ENCODE data around the gene LRRC8D.
A peak's percentile ranks its signal among the peaks of the same experiment; 100 is the strongest.

The LRRC8D gene

DNA sequence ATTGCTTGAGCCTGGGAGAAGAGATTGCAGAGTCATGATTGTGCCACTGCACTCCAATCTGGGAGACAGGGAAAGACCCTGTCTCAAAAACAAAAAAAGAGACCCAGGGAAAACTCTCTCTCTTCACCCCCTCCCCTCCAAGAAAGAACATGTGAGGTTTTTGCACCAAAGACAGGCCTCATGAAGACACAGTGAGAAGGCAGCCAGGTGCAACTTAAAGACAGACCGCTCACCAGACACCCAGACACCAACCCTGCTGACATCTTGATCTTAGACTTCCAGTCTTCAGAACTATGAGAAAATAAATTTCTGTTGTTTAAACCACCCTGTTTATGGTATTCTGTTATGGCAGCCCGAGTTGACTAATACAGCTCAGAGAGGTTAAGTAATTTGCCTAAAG lies 13.3 kb upstream of the LRRC8D start:
- no peak for DNase-seq (ENCODE audit: low spot score)

DNA sequence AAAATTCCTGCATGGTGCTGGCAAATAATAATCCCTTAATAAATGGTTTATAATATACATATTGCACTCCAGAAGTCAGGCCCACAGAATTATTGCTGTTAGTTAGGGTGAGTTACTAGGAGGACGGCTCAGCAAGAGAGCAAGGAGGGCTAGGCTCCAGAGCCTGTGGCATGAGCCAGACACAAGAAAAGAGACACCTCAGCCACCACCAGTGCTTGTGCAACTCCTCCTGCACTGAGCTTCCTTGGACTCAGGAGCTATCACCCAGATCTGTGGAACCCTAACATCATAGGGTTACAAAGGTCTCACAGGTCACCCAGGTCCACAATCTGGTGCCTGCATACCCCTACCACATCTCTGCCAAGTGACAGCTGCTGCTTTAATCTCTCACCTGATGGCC lies 12.8 kb upstream of the LRRC8D start:
- no peak for DNase-seq (ENCODE audit: low spot score)

DNA sequence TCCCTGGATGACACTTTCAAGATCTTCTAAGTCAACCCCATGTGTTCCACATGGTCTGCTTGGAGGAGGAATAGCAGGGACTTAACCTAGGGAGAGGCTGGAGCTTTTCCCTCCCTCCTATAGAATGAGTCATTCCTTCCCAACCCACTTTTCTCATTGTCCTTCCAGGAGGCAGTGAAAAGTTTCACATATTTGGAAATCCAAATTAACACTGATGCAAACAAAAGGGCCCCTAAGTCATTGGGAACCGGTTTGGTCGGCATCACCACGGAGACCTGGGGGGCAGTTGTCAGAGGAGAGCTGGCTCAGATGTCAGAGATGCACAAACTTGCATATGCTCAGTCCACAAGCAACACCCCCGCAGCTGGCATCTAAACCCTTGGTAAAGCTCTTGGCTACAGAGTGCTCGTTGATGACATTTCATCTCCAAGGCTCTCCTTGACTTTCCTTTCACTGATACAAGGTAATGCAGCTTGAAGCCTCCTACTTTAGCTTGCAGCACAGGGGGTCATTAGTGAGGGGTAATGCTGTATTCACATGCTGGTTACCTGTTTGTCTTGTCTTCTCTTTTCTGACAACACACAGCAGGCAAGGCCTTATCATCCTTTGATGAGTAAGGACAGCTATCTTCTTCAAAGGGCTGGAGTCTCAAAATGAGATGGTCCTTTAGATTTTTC lies 12.3 kb upstream of the LRRC8D start:
- no peak for DNase-seq (ENCODE audit: low spot score)

DNA sequence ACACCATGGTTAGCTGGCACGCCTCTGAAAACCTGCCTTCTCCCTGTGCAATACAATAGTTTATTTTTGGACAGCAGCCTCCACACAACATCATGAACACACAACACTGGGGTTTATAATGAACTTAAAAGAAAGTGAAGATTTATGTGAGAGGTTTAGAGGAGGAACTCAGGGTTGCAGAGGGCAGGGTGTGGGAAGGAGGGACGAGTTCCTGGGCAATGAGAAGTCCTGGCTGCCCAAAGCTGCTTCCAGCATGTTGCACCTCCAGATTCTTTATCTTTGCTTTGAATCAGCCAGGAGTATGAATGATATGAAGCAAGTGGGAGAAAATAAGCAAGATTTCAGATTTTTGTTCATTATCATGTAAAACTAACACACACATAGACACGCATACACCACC lies 11.3 kb upstream of the LRRC8D start:
- DNase-seq (ENCODE audit: low spot score), result no peak

DNA sequence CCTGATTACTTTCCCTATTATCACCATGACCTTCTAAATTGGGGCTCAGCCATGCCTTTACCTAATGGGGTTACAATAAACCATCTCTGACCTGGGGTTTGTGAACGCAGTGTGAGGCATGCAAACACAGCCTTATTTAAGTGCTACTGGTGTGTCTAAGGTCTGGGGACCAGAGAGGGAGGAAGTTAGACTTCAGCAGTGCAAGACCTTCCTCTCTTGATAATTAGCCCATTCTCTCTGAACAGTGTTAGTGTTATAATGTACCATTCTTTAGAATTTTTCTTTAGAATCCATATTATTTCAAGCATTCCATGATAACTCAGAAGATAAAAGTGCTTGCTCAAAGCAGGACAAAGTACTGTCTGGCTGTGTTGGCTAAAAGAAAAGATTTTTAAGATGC lies 10.5 kb upstream of the LRRC8D start:
- DNase-seq (ENCODE audit: low spot score), result no peak

DNA sequence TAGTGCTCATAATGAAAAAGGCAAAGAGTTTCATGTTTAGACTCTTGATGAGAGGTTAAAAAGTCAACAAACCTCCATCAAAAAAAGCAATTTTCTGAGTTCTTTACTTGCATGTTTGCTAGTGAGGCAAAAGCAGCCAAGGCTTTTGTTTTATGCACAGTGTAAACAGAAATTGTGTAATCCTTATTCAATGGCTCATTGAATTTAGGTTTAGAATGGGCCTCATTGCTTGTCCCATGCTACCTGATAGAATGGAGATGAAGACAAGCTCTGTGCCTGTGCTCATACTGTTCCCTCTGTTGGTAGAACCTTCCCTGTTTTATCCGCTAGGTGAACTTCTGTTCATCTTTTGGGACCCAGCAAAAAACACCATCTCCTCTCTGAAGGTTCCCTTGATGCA lies 10.0 kb upstream of the LRRC8D start:
- no peak for DNase-seq (ENCODE audit: low spot score)

DNA sequence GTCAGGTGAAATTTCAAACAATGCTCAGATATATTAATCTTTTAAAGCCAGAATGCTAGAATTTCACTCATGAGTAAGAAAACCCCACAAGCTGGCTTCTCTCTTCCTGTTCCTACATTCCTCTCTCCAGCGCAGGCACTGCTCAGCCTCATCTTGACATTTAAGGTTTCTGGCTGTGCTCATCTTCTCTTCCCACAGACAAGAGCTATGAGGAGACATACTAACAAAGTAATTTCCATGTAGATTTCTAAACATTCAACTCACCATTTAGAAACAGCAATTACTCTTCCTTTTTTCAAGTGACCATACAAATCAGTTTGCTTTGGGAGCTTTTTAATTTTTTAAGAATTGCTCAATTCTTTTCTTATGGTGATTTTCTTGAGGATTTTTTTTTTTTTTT lies 7.8 kb upstream of the LRRC8D start:
- no peak for DNase-seq (ENCODE audit: low spot score)

DNA sequence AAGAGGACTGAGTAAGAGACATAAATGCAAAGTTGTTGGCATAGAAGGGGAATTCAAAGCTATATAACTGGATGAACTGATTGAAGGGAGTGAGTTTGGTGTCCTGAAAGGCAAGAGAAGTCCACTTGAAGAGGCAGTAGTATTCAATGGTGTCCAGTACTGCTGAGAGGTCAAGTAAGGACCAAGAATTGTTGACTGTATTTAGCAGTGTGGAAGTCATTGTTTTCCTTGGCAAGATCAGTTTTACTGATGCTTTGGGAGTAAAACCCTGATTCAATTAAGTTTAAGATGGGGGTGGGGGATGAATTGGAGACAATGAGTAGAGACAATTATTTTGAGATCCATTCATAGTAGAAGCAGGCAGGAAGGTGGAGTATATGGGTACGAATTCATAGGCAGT lies 5.8 kb upstream of the LRRC8D start:
- no peak for DNase-seq (ENCODE audit: low spot score)

DNA sequence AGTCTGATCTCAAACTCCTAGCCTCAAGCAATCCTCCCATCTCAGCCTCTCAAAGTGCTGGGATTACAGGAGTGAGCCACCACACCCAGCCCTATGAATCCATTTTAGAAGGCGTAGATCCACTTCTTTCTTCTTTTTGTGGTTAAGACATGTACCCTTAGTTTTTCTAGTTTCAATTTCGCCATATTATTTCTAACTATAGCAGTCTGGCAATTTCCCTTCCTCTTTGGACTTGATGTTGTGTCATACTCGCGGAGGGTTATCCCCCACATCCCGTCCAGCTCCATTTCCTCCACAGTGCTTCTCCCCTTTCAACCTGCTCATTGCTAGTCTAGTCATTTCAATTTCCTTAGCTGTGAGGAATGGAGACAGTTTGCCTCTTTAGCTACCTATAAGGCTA lies 5.2 kb upstream of the LRRC8D start:
- DNase-seq (ENCODE audit: low spot score), result no peak

DNA sequence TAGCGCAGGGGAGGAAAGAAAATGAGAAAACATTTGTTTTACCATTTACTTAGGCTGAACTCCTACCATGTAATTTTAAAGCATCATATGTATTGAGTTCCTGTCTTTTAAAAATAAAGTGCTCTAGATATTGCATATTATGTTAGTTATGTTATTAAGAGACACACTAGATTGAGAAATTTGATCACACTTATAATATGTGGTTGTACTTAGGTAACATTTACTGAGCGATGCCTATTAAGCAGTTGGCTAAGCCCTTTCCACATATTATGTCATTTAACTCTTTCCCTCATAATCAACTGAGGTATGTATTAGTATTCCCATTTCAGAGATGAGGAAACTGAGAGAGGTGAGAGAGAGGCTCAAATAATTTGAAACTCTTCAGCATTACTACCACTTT lies 4.5 kb upstream of the LRRC8D start:
- DNase-seq (ENCODE audit: low spot score), result no peak

DNA sequence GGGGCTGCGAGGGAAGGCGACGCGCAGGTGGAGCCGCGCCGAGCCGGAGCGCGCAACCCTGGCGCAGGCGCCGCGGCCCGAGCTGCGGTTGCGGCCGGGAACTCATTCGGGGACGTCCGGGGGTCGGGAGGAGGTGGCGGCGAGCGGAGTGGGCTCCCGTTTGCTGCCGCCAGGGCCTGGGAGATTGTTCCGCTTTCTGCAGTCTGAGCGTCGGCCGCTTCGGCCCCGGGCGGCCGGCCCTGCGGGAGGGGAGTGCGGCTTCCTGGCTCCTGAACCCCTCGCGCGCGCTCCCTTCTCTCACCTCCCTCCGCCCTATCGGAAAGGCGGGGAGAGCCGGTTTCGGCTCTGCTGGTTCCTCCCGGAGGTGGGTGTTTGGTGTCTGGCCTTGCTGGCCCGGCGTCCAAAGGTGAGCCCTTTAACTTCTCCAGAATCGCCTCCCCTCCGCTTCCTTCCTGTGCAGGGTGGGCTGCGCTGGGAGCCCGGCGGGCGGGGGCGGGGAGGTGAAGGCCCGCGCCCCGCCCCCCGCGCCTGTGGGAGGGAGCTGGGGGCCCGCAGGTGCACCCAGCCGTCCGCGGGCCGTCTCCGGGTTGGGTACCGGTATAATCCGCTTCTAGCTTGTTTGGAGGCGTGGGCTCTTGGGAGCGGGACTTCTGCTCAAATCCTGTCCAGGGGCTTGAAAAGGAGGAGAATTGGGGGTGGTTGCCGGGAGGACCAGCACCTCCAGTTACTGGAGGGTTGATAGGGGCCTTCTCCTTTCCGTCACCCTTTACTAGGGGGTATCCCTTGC lies 683 bp downstream of the LRRC8D start:
- DNase-seq (ENCODE audit: low spot score), result no peak

DNA sequence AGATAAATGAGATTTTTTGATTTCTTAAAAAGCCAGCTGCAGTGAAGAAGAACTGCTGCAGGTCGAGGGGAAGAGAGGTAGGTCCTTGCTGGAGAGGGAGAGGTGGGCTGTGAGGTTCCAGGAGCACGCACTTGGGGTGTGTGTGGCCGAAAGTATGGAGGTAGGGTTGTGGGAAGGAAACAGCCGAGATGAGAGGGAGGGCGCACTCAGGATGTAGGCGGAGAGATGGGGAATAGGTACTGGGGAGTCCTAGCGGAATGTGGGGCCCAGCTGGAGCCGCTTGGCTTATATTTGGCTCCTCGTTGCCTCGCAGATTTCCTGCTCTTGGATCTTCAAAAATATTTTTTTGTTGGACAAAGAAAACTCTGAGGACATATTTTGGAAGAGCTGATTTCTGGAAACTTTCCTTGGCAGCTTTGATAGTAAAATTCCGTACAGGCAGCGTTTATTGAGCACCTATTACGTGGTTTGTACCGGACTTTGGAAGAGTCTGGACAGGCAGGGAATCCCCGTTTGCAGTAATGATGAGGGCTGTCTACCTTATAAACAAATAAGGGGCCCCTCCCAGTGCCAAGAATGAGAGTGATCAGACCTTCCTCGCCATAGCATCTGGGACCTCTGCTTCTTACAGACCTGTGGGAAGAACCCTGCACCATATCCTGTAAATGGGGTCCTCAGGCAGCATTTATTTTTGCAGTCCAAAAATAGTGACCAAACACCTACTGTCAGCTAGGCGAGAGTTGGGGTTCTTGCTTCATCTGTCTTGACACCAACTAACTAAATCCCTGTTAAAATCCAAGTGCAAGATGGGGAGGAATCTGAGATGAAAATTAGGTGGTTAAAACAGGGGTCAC lies 1.5 kb downstream of the LRRC8D start:
- DNase-seq (ENCODE audit: low spot score), result no peak

DNA sequence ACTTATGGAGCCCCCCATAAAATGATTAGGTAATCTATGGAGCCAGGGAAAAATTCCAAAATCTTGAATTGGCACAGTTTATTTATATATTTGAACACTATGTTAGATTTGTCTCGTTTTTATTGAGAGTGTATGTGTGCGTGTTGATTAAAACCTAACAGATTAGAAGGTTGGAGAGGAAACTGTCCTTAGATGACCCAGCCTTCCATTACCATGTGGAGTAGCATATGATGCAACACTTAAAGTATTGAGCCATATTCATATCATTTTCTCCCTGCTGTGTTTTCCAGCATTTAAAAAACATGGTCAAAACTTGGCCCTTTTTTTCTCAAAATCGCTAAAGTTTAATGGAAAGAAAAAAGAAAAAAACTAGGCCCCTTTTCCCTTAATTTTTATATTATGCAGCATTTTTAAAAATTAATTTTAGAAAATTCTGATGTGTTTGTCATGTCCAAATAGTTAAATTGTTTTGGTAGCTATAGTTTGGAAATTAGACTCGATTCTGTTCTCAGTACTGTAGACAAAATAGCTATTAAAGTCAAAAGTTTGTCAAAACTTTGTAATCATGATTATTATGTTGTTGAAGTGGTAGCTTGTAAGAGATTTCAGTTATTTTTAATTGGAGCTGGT lies 2.3 kb downstream of the LRRC8D start:
- peak; percentile 63 for DNase-seq (ENCODE audit: low spot score)

DNA sequence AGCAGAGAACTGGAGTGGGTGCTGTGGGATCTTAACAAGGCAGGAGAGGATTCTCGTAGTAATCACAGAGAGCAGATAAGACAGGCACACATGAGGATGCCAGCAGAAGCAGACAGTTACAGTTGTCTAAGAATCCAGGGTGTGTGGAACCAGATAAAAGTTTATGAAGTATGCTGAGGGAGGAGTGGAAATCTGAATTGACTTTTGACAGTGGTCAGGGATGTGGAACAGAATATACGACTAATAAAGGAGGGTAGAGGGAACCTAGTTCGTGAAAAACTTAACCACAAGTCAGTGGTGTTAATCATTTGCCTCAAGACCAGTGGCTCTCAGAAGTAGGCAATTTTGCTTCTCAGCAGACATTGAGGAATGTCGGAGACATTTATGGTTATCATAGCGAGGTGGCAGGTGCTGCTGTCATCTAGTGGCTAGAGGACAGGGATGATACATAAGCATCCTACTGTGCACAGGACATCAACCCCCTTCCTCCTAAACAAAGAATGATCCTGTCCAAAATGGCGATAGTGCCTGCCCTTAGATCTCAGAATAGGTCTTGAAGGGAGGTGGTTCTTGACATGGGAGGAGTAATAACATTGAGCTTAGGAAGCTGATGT lies 3.0 kb downstream of the LRRC8D start:
- DNase-seq (ENCODE audit: low spot score), result peak; percentile 62

DNA sequence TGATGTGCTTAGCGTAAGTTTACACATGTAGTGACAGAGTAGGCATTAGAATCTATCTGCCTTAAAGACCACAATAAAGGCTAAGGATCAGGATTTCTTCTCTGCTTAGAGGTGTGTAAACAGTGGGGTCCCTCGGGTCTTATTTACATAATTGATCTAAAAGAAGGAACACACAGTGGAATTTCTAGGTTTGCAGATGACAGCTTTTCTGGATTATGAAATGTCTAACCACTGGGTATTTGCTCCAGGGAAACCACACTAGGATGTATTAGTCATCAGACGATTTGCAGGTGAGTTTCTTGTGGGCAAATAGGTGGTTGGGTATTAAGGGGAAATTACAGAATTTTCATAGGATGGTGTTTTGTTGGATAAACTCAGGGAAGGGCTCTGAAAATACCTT lies 5.8 kb downstream of the LRRC8D start:
- DNase-seq (ENCODE audit: low spot score), result no peak

DNA sequence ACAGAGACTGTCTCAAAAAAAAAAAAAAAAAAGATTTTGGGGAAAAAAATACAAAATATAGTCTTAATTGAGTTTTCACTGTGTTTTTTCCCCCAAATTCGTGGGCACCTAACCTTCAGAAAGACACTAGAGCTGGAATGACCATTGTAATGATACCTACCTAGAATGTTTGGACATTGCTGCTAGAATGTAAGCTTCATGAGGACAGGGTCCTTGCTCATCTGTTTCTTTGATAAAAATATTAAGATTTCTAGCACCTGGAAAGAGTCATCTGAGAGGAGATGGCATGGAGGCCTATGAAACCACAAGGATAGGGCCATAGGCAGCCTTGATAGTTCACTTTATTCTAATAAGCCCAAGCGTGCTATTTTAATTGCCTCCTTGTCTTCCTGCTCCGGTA lies 6.5 kb downstream of the LRRC8D start:
- DNase-seq (ENCODE audit: low spot score), result no peak

DNA sequence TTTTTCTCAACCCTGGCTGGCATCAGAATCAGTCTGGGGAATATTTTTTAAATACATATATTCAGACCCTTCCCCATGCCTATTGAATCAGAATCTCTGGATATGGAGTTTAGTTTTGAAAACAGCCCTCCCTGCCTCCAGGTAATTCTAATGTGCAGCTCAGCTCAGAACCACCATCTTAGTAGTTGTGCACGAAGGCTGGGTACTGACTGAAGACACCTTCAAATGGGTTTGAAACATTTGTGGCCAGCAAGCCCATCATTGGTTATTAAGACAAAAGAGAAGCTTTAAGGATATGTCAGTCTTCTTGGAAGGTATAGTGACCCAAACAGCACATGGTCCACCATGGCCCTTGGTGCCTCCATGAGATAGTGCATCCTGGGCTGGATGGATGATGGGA lies 7.1 kb downstream of the LRRC8D start:
- DNase-seq (ENCODE audit: low spot score), result no peak

DNA sequence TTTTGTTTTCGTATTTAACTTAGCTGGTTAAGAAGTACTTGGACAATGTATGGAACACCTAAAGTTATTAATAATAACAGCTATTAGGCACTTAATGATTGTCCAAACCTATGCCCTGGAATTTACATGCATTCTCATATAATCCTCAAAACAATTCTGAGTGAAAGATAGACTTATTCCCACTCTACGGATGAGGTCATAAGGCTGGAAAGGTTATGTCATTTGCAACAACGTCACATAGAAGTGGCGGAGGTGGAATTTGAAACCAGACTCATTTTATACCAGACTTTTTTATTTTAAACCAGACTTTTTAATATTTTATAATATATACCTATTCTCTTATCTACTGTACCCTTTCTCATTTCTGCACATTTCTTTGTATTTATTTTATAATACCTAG lies 8.4 kb downstream of the LRRC8D start:
- no peak for DNase-seq (ENCODE audit: low spot score)

DNA sequence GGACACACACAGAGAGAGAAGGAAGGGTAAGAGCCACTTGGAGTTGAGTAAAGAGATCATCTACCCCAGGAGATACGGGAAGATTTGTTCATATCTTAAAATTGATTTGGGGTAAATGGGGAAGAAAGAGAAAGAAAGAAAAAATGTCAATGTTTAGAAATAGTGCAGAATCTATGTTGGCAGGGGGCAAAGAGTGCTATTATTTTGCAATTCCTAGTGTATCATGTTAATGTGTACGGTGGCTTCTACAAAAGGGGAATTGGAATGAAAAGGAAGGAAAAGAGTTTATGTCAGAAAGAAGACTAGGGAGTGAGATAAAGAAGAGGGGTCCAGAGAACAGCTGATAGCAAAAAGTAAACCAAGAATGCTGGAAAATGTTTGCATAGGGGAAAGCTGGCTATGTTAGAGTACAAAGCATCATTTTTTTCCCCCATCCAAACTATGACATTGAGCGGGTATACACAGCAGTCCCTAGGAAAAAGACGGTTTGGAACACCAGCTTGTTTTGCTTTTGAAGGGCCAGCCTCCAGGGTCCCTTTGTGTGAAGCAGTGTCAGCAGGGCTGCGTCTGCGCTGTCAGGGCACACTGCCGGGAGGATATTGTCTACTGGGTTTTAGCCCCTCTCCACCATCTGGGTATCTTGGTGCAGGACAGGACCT lies 10.8 kb downstream of the LRRC8D start:
- DNase-seq (ENCODE audit: low spot score), result no peak

DNA sequence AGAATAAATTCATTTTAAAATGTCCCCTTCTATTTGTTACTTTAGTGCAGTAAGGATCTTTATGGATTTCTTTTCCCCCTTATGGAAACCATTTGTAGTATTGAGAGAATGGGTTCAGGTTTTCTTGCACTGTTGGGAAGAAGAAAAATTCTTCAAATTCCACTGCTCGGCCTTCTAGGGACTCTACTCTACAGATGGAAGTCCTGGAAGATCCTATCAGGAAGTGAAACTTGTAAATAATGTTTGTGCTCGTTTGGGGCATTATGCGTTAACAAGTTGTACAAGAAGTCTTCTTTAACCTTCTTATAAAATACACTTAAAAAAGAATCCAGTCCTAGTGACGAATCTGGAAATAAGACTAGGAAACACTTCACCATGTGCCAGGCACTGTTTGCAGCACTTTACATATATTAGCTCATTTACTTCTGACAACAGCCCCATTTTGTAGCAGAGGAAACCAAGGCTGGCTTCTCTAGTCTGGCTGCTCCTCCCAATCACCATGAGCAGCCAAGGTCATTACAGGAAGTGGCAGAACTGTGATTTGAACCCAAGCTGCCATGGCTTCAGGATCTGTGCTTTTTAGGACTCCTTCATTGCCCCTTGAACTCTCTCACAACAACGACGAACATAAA lies 11.8 kb downstream of the LRRC8D start:
- DNase-seq (ENCODE audit: low spot score), result no peak

All from hematopoietic multipotent progenitor cell treated with erythropoietin and hydrocortisone succinate and interleukin-3 and kit ligand, for 15 days (in vitro differentiated cells).